Measurements from ENCODE around the gene THBS2.

Gene THBS2

DNA sequence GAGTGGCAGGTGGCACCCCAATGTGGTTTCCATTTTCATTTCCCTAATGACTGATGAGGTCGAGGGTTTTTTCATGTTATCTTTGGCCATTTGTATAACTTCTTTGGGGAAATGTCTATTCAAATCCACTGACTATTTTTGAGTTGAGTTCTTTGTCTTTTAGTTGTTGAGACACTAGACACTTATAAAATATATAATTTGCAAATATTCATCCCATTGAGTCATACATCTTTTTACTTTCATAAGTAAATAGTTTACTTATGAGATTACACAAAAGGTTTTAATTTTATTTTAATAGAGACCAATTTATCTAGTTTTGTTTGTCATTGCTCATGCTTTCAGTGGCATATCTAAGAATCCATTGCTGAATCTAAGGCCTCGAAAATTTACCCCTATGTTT is 49.5 kb downstream of the THBS2 start:
- H2BK15ac ChIP-seq (ENCODE audit: low read depth, poor library complexity, severe bottlenecking): no peak overlapping the region
- H2BK120ac ChIP-seq (ENCODE audit: low read depth, low read length): no peak overlapping the region
- H2AK5ac ChIP-seq (ENCODE audit: low read length, severe bottlenecking): no peak overlapping the region
- H3K36me3 ChIP-seq (ENCODE audit: control insufficient read depth in 1 of 2, insufficient read depth in 2 of 2, low read depth in 1 of 2, low read length in 2 of 2): no peaks in the 10 kb centered on the region
- no peak overlapping the region for H3K4me3 ChIP-seq (ENCODE audit: insufficient read depth in 1 of 2, low read depth in 1 of 2, low read length in 2 of 2)
- no peak overlapping the region for H3K4ac ChIP-seq (ENCODE audit: low read depth in 1 of 2, low read length in 2 of 2)
- no peak overlapping the region for H4K8ac ChIP-seq (ENCODE audit: low read length)
- H3K14ac ChIP-seq (ENCODE audit: low read length in 2 of 2): no peak overlapping the region
- no peaks in the 10 kb centered on the region for H3K27me3 ChIP-seq (ENCODE audit: control insufficient read depth in 1 of 2, insufficient read depth in 1 of 2, low read length in 2 of 2)
- H3K9ac ChIP-seq (ENCODE audit: low read length): peak overlapping the region; percentile 10
- no peak overlapping the region for H2AFZ ChIP-seq (ENCODE audit: low read depth, low read length)
- no peak overlapping the region for H2BK5ac ChIP-seq (ENCODE audit: low read depth, low read length, poor library complexity, severe bottlenecking)
- DNase-seq: no peak
- no peak overlapping the region for H3K23ac ChIP-seq (ENCODE audit: low read length in 2 of 2)
- no peaks in the 10 kb centered on the region for H3K79me1 ChIP-seq (replicated peaks; ENCODE audit: low read length, poor library complexity, severe bottlenecking)
- no peak overlapping the region for H3K18ac ChIP-seq (ENCODE audit: low read depth in 1 of 2, low read length in 2 of 2)
- H3K27ac ChIP-seq (ENCODE audit: low read length, poor library complexity, severe bottlenecking): no peak overlapping the region
- H3K4me2 ChIP-seq (ENCODE audit: low read length, poor library complexity, severe bottlenecking): no peak overlapping the region
- H4K91ac ChIP-seq (ENCODE audit: low read length): no peak overlapping the region
- 60% methylated on average over 1 of the region's 2 CpGs for WGBS
- H3K9me3 ChIP-seq (ENCODE audit: control insufficient read depth, low read length): peaks cover 13% of the 10 kb centered on the region
- no peak overlapping the region for H2BK12ac ChIP-seq (ENCODE audit: low read length in 2 of 2)
- no peaks in the 10 kb centered on the region for H3K4me1 ChIP-seq (ENCODE audit: control insufficient read depth, insufficient read depth, low read depth, low read length)

DNA sequence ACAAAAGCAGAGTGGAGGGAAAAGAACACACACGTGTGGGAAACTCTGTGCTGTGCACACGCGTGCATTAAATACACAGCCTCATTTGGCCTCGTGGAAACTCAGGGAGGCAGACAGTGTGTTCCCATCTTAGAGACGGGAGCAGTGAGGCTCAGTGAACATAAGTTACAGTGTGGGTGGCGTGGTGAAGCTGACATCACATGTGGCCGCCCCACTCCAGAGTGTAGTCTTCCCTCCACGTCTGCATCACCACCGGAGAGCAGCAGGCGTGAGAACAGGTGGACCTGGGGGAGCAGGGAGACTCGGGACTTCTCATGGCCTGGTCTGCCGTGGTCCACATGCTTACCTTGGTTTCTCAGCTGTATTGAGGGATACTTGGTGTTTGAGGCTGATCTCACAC is 51.7 kb downstream of the THBS2 start:
- Histone ChIP-seq H3K4ac (ENCODE audit: low read depth in 1 of 2, low read length in 2 of 2) (no peak overlapping the region), H3K79me1 (replicated peaks; ENCODE audit: low read length, poor library complexity, severe bottlenecking) (no peaks in the 10 kb centered on the region), H3K36me3 (ENCODE audit: control insufficient read depth in 1 of 2, insufficient read depth in 2 of 2, low read depth in 1 of 2, low read length in 2 of 2) (no peaks in the 10 kb centered on the region), H3K14ac (ENCODE audit: low read length in 2 of 2) (no peak overlapping the region), H3K9ac (ENCODE audit: low read length) (no peak overlapping the region), H2BK12ac (ENCODE audit: low read length in 2 of 2) (no peak overlapping the region), H3K4me2 (ENCODE audit: low read length, poor library complexity, severe bottlenecking) (no peak overlapping the region), H3K23ac (ENCODE audit: low read length in 2 of 2) (no peak overlapping the region), H3K4me1 (ENCODE audit: control insufficient read depth, insufficient read depth, low read depth, low read length) (no peaks in the 10 kb centered on the region), H3K27me3 (ENCODE audit: control insufficient read depth in 1 of 2, insufficient read depth in 1 of 2, low read length in 2 of 2) (no peaks in the 10 kb centered on the region), H3K18ac (ENCODE audit: low read depth in 1 of 2, low read length in 2 of 2) (no peak overlapping the region), H2AFZ (ENCODE audit: low read depth, low read length) (no peak overlapping the region), H2BK5ac (ENCODE audit: low read depth, low read length, poor library complexity, severe bottlenecking) (no peak overlapping the region), H4K8ac (ENCODE audit: low read length) (no peak overlapping the region), H2AK5ac (ENCODE audit: low read length, severe bottlenecking) (no peak overlapping the region), H3K4me3 (ENCODE audit: insufficient read depth in 1 of 2, low read depth in 1 of 2, low read length in 2 of 2) (no peak overlapping the region), H3K27ac (ENCODE audit: low read length, poor library complexity, severe bottlenecking) (no peak overlapping the region), H2BK120ac (ENCODE audit: low read depth, low read length) (no peak overlapping the region), H4K91ac (ENCODE audit: low read length) (no peak overlapping the region), H2BK15ac (ENCODE audit: low read depth, poor library complexity, severe bottlenecking) (no peak overlapping the region), H3K9me3 (ENCODE audit: control insufficient read depth, low read length) (no peaks in the 10 kb centered on the region)
- WGBS: 81% methylated on average over 12 of the region's 12 CpGs
- no peak for DNase-seq

DNA sequence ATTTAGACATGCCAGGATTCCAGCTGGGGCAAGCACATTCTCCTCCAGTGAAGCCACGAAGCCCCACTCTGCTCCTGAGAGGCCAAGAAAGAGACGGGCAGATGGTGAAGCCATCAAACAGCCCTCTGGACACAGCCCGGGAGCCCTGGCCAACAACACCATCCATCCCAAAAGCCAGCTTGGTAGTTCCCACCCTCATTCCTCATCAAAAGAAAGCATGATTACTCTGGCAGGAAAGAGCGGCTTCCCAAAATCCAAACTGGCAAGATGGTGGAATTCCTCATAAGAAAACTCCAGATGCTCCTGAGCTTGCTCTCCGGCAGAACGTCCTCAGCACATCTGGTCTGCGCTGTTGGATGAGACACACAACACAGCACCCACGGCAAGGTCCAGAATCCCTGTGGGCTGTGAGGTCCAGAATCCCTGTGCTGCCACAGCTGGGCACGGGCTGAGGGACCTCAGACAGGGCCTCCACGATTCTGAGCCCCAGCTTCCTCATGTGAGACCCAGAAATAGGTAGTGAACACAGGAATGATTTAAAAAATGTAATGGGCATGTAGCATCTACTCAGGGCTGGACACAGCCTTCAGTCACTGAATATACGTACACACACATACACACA is 52.6 kb downstream of the THBS2 start:
- Histone ChIP-seq H2BK120ac (ENCODE audit: low read depth, low read length) (no peak overlapping the region), H2AFZ (ENCODE audit: low read depth, low read length) (no peak overlapping the region), H3K27me3 (ENCODE audit: control insufficient read depth in 1 of 2, insufficient read depth in 1 of 2, low read length in 2 of 2) (no peaks in the 10 kb centered on the region), H3K14ac (ENCODE audit: low read length in 2 of 2) (no peak overlapping the region), H4K91ac (ENCODE audit: low read length) (no peak overlapping the region), H3K18ac (ENCODE audit: low read depth in 1 of 2, low read length in 2 of 2) (no peak overlapping the region), H3K9ac (ENCODE audit: low read length) (no peak overlapping the region), H3K9me3 (ENCODE audit: control insufficient read depth, low read length) (no peaks in the 10 kb centered on the region), H3K23ac (ENCODE audit: low read length in 2 of 2) (no peak overlapping the region), H3K36me3 (ENCODE audit: control insufficient read depth in 1 of 2, insufficient read depth in 2 of 2, low read depth in 1 of 2, low read length in 2 of 2) (no peaks in the 10 kb centered on the region), H4K8ac (ENCODE audit: low read length) (no peak overlapping the region), H3K4me3 (ENCODE audit: insufficient read depth in 1 of 2, low read depth in 1 of 2, low read length in 2 of 2) (no peak overlapping the region), H2AK5ac (ENCODE audit: low read length, severe bottlenecking) (no peak overlapping the region), H2BK5ac (ENCODE audit: low read depth, low read length, poor library complexity, severe bottlenecking) (no peak overlapping the region), H3K4ac (ENCODE audit: low read depth in 1 of 2, low read length in 2 of 2) (no peak overlapping the region), H2BK15ac (ENCODE audit: low read depth, poor library complexity, severe bottlenecking) (no peak overlapping the region), H3K4me1 (ENCODE audit: control insufficient read depth, insufficient read depth, low read depth, low read length) (no peaks in the 10 kb centered on the region), H3K4me2 (ENCODE audit: low read length, poor library complexity, severe bottlenecking) (no peak overlapping the region), H3K79me1 (replicated peaks; ENCODE audit: low read length, poor library complexity, severe bottlenecking) (no peaks in the 10 kb centered on the region), H3K27ac (ENCODE audit: low read length, poor library complexity, severe bottlenecking) (no peak overlapping the region), H2BK12ac (ENCODE audit: low read length in 2 of 2) (no peak overlapping the region)
- WGBS: 68% methylated on average over 11 of the region's 11 CpGs
- DNase-seq: no peak

DNA sequence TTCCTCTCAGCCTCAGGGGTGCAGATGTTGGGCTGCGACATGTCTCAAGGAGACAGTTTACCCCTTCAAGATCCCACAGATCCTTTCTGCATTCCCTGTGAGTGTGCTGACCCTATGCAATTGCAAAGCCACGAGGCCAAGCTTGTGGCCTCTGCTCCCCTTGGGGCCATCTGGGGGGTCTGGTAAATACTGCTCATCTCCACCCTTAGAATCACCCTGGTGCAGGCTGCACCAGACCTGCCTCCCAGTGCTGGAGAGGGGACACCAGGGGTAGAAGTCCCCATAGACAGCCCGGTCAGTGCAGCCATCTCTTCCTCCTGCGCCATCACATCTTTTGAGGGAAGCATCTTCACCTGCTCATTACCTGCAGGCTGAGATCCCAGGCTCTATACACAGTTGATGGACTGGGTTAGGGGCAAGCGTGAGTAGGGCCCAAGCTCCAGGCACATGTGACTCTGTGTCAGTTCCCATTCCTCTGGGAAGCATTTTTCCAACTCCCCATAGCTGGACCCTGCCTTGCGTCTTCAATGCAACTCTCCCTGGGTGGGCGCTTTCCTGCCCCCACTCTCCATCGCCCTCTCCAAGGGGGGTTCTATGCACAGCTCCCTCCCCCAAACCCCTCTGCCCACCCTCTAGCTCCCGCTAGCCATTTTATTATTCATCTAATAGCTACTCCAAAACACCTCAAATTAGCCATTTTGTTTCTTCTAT is 53.9 kb downstream of the THBS2 start:
- Histone ChIP-seq H2BK120ac (ENCODE audit: low read depth, low read length) (no peak overlapping the region), H3K4ac (ENCODE audit: low read depth in 1 of 2, low read length in 2 of 2) (no peak overlapping the region), H2BK15ac (ENCODE audit: low read depth, poor library complexity, severe bottlenecking) (no peak overlapping the region), H3K18ac (ENCODE audit: low read depth in 1 of 2, low read length in 2 of 2) (no peak overlapping the region), H3K9ac (ENCODE audit: low read length) (no peak overlapping the region), H2AFZ (ENCODE audit: low read depth, low read length) (no peak overlapping the region), H3K36me3 (ENCODE audit: control insufficient read depth in 1 of 2, insufficient read depth in 2 of 2, low read depth in 1 of 2, low read length in 2 of 2) (no peaks in the 10 kb centered on the region), H4K91ac (ENCODE audit: low read length) (no peak overlapping the region), H4K8ac (ENCODE audit: low read length) (no peak overlapping the region), H3K14ac (ENCODE audit: low read length in 2 of 2) (no peak overlapping the region), H2BK5ac (ENCODE audit: low read depth, low read length, poor library complexity, severe bottlenecking) (no peak overlapping the region), H3K27me3 (ENCODE audit: control insufficient read depth in 1 of 2, insufficient read depth in 1 of 2, low read length in 2 of 2) (no peaks in the 10 kb centered on the region), H3K4me1 (ENCODE audit: control insufficient read depth, insufficient read depth, low read depth, low read length) (no peaks in the 10 kb centered on the region), H3K4me2 (ENCODE audit: low read length, poor library complexity, severe bottlenecking) (no peak overlapping the region), H3K79me1 (replicated peaks; ENCODE audit: low read length, poor library complexity, severe bottlenecking) (no peaks in the 10 kb centered on the region), H2AK5ac (ENCODE audit: low read length, severe bottlenecking) (no peak overlapping the region), H3K9me3 (ENCODE audit: control insufficient read depth, low read length) (no peaks in the 10 kb centered on the region), H3K23ac (ENCODE audit: low read length in 2 of 2) (no peak overlapping the region), H2BK12ac (ENCODE audit: low read length in 2 of 2) (no peak overlapping the region), H3K27ac (ENCODE audit: low read length, poor library complexity, severe bottlenecking) (no peak overlapping the region), H3K4me3 (ENCODE audit: insufficient read depth in 1 of 2, low read depth in 1 of 2, low read length in 2 of 2) (no peak overlapping the region)
- WGBS: 83% methylated on average over 8 of the region's 9 CpGs
- no peak for DNase-seq
